ENCODE results near the gene ABCD4. TPM values are rescaled to one million over a fixed set of nuclear protein-coding genes. Genes with fewer than 3 reads are reported as not detected.
A peak's percentile ranks its signal among the peaks of the same experiment; 100 is the strongest.

The ABCD4 gene
- total and polyA plus RNA-seq, 3 experiments from 2014 or later: 25.0 to 40.5 (median 38.2) TPM

GRCh38 chr14:74262076-74262475, 40.7 kb downstream of the ABCD4 start:
- CTCF ChIA-PET: no interaction called here
- no peaks in the 10 kb centered on the region for H3K9me3 ChIP-seq (ENCODE audit: low read length)
- H3K4me3 ChIP-seq (ENCODE audit: low read length): no peak overlapping the region
- DNase-seq: no peak
- H3K9me3 Mint-ChIP-seq: no peaks in the 10 kb centered on the region
- H3K27me3 Mint-ChIP-seq: peaks cover 4 to 8% of the 10 kb centered on the region in 2 donors
- H3K36me3 ChIP-seq (ENCODE audit: insufficient read depth, low read length): no peaks in the 10 kb centered on the region
- peaks cover 8% of the 10 kb centered on the region for H3K27me3 ChIP-seq (ENCODE audit: insufficient read depth, low read length, poor library complexity, severe bottlenecking)
- no peaks in the 10 kb centered on the region for H3K36me3 Mint-ChIP-seq
- peaks cover 2% of the 10 kb centered on the region for H3K4me1 ChIP-seq (ENCODE audit: insufficient read depth, low read length)
- peak overlapping the region in 1 of 7 donors; percentile 12 for H3K4me3 Mint-ChIP-seq
- peak overlapping the region in 1 of 8 donors; percentile 62 for H3K27ac Mint-ChIP-seq
- POLR2A ChIA-PET: no interaction called here
- peaks cover under 1 to 1% (median under 1%) of the 10 kb centered on the region in 3 donors for H3K4me1 Mint-ChIP-seq
- no peak overlapping the region for H3K27ac ChIP-seq (ENCODE audit: low read depth, low read length)

GRCh38 chr14:74261288-74261687, 41.4 kb downstream of the ABCD4 start:
- H3K9me3 ChIP-seq (ENCODE audit: low read length): no peaks in the 10 kb centered on the region
- H3K36me3 ChIP-seq (ENCODE audit: insufficient read depth, low read length): no peaks in the 10 kb centered on the region
- H3K4me1 Mint-ChIP-seq: peaks cover 4 to 7% (median 5%) of the 10 kb centered on the region in 3 donors
- CTCF ChIA-PET: no interaction called here
- H3K4me1 ChIP-seq (ENCODE audit: insufficient read depth, low read length): peaks cover 5% of the 10 kb centered on the region
- peaks cover 8% of the 10 kb centered on the region for H3K27me3 ChIP-seq (ENCODE audit: insufficient read depth, low read length, poor library complexity, severe bottlenecking)
- H3K9me3 Mint-ChIP-seq: no peaks in the 10 kb centered on the region
- H3K4me3 Mint-ChIP-seq: peak overlapping the region in 1 of 7 donors; percentile 35
- H3K4me3 ChIP-seq (ENCODE audit: low read length): no peak overlapping the region
- H3K27ac ChIP-seq (ENCODE audit: low read depth, low read length): no peak overlapping the region
- H3K36me3 Mint-ChIP-seq: no peaks in the 10 kb centered on the region
- DNase-seq: no peak
- POLR2A ChIA-PET: no interaction called here
- H3K27me3 Mint-ChIP-seq: peaks cover 4 to 8% of the 10 kb centered on the region in 2 donors
- no peak overlapping the region for H3K27ac Mint-ChIP-seq

- peaks cover 8% of the 10 kb centered on the region for H3K27me3 ChIP-seq (ENCODE audit: insufficient read depth, low read length, poor library complexity, severe bottlenecking)
- Mint-ChIP-seq H3K9me3 (no peaks in the 10 kb centered on the region), H3K4me3 (peak overlapping the region in 1 of 7 donors; percentile 42), H3K27me3 (peaks cover 4 to 5% of the 10 kb centered on the region in 2 donors), H3K4me1 (peaks cover 4 to 7% (median 5%) of the 10 kb centered on the region in 3 donors), H3K27ac (no peak overlapping the region), H3K36me3 (no peaks in the 10 kb centered on the region)
- ChIA-PET POLR2A (no interaction called here), CTCF (no interaction called here)
- H3K9me3 ChIP-seq (ENCODE audit: low read length): no peaks in the 10 kb centered on the region
- no peak overlapping the region for H3K4me3 ChIP-seq (ENCODE audit: low read length)
- no peak for DNase-seq
- peaks cover 5% of the 10 kb centered on the region for H3K4me1 ChIP-seq (ENCODE audit: insufficient read depth, low read length)
- H3K36me3 ChIP-seq (ENCODE audit: insufficient read depth, low read length): no peaks in the 10 kb centered on the region
- no peak overlapping the region for H3K27ac ChIP-seq (ENCODE audit: low read depth, low read length)
These were observed 42.1 kb downstream of the ABCD4 start for GRCh38 chr14:74260525-74261233.

GRCh38 chr14:74259513-74259912, 43.2 kb downstream of the ABCD4 start:
- H3K9me3 Mint-ChIP-seq: no peaks in the 10 kb centered on the region
- CTCF ChIA-PET: no interaction called here
- Histone ChIP-seq H3K9me3 (ENCODE audit: low read length) (no peaks in the 10 kb centered on the region), H3K4me1 (ENCODE audit: insufficient read depth, low read length) (peaks cover 5% of the 10 kb centered on the region), H3K4me3 (ENCODE audit: low read length) (no peak overlapping the region), H3K27ac (ENCODE audit: low read depth, low read length) (no peak overlapping the region), H3K36me3 (ENCODE audit: insufficient read depth, low read length) (no peaks in the 10 kb centered on the region), H3K27me3 (ENCODE audit: insufficient read depth, low read length, poor library complexity, severe bottlenecking) (peaks cover 8% of the 10 kb centered on the region)
- H3K4me3 Mint-ChIP-seq: peak overlapping the region in 5 of 7 donors; percentile 41 to 75 (median 67)
- H3K27me3 Mint-ChIP-seq: peaks cover 0 to 3% of the 10 kb centered on the region in 2 donors
- no peaks in the 10 kb centered on the region for H3K36me3 Mint-ChIP-seq
- H3K27ac Mint-ChIP-seq: peak overlapping the region in 1 of 8 donors; percentile 66
- POLR2A ChIA-PET: no interaction called here
- no peak for DNase-seq
- peaks cover 4 to 7% (median 5%) of the 10 kb centered on the region in 3 donors for H3K4me1 Mint-ChIP-seq

DNA sequence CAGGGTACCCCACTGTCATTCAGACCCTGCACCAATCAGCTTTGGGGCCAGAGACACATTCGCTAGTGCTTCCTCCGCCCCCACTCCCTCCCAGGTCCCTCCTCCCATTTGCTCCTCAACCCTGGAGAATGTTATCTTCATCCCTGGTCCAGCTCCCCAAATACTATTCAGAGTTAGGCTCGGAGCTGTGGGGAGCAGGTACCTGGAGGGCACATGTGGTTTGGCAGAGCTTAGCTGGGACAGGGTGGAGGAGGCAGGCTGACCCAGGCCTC, 44.0 kb downstream of the ABCD4 start:
- ChIA-PET CTCF (interaction anchor here (0.6 to 2.9 kb wide), 3 partner anchors 10 to 36 kb away, joined by 3 to 23 read pairs (median 6); no protein-coding TSS in a partner anchor), POLR2A (no interaction called here)
- peaks cover 8% of the 10 kb centered on the region for H3K27me3 ChIP-seq (ENCODE audit: insufficient read depth, low read length, poor library complexity, severe bottlenecking)
- H3K9me3 ChIP-seq (ENCODE audit: low read length): no peaks in the 10 kb centered on the region
- DNase-seq: no peak
- no peaks in the 10 kb centered on the region for H3K9me3 Mint-ChIP-seq
- peaks cover 4 to 7% (median 5%) of the 10 kb centered on the region in 3 donors for H3K4me1 Mint-ChIP-seq
- H3K27ac ChIP-seq (ENCODE audit: low read depth, low read length): no peak overlapping the region
- peak overlapping the region in 5 of 7 donors; percentile 41 to 75 (median 67) for H3K4me3 Mint-ChIP-seq
- no peak overlapping the region for H3K4me3 ChIP-seq (ENCODE audit: low read length)
- H3K27ac Mint-ChIP-seq: no peak overlapping the region
- H3K27me3 Mint-ChIP-seq: peaks cover 0 to 3% of the 10 kb centered on the region in 2 donors
- H3K36me3 ChIP-seq (ENCODE audit: insufficient read depth, low read length): no peaks in the 10 kb centered on the region
- H3K36me3 Mint-ChIP-seq: no peaks in the 10 kb centered on the region
- peaks cover 5% of the 10 kb centered on the region for H3K4me1 ChIP-seq (ENCODE audit: insufficient read depth, low read length)

DNA sequence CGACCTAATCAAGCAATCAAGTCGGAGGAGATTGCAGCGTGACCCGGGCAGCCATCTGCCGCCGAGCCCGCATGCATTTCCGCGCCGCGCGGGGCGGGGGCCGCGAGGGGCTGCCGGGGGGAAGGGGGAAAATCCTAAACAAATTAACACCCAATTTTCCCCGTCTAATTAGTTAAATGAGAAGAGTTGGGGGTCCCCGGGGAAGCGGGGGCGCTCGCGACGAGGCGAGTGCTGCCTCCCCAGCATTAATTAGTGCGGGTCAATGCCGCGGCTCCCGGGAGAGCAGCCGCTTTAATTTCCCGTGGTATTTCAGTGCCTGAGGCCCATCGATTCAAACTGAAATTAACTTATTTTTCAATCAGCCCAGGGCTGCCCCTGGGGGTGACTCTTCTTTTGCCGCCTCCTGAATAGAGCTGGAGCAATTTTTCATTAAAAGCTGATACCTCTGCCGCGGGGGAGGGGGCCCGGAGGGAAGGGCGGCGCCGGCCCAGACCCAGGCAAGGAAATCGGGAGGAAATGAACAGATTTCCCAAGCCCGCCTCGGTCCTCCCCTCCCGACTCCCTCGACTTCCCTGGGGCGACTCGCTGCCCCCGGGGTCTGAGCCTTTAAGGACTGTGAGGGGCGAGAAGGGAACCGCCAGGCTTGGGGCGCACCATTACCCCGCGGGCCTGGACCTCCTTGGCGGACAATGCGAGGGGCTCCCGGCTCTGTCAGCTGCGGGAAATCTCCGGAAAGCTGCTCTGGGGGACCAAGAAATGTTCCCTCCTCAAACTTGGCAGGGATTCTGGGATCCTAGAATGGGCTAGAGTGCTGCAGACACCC, 44.6 kb downstream of the ABCD4 start:
- CTCF ChIA-PET: interaction anchor here (0.6 to 2.9 kb wide), 9 partner anchors 10 to 145 kb away, joined by 3 to 23 read pairs (median 4); no protein-coding TSS in a partner anchor
- H3K27me3 ChIP-seq (ENCODE audit: insufficient read depth, low read length, poor library complexity, severe bottlenecking): peaks cover 8% of the 10 kb centered on the region
- no peaks in the 10 kb centered on the region for H3K9me3 ChIP-seq (ENCODE audit: low read length)
- H3K4me3 ChIP-seq (ENCODE audit: low read length): peak overlapping the region; percentile 59
- Mint-ChIP-seq H3K9me3 (no peaks in the 10 kb centered on the region), H3K27ac (peak overlapping the region in 4 of 8 donors; percentile 15 to 64 (median 64)), H3K27me3 (peaks cover 3 to 4% of the 10 kb centered on the region in 2 donors), H3K4me3 (peak overlapping the region; percentile 70 to 91 (median 83)), H3K4me1 (peaks cover 4 to 7% (median 5%) of the 10 kb centered on the region in 3 donors), H3K36me3 (no peaks in the 10 kb centered on the region)
- H3K4me1 ChIP-seq (ENCODE audit: insufficient read depth, low read length): peaks cover 5% of the 10 kb centered on the region
- no peaks in the 10 kb centered on the region for H3K36me3 ChIP-seq (ENCODE audit: insufficient read depth, low read length)
- no peak overlapping the region for H3K27ac ChIP-seq (ENCODE audit: low read depth, low read length)
- DNase-seq: peak in 1 of 5 donors; percentile 7
- POLR2A ChIA-PET: interaction anchor here (0.6 kb wide), 1 partner anchor 19 kb away, joined by 4 read pairs; the partner anchor contains the start of gene VSX2

GRCh38 chr14:74257078-74257940, 45.4 kb downstream of the ABCD4 start:
- peak overlapping the region in 5 of 8 donors; percentile 15 to 64 (median 63) for H3K27ac Mint-ChIP-seq
- H3K4me1 Mint-ChIP-seq: peaks cover 4 to 7% (median 5%) of the 10 kb centered on the region in 3 donors
- Histone ChIP-seq H3K9me3 (ENCODE audit: low read length) (no peaks in the 10 kb centered on the region), H3K4me1 (ENCODE audit: insufficient read depth, low read length) (peaks cover 5% of the 10 kb centered on the region), H3K27ac (ENCODE audit: low read depth, low read length) (no peak overlapping the region), H3K36me3 (ENCODE audit: insufficient read depth, low read length) (no peaks in the 10 kb centered on the region), H3K27me3 (ENCODE audit: insufficient read depth, low read length, poor library complexity, severe bottlenecking) (peaks cover 8% of the 10 kb centered on the region), H3K4me3 (ENCODE audit: low read length) (peak overlapping the region; percentile 60)
- H3K27me3 Mint-ChIP-seq: peaks cover 3 to 5% of the 10 kb centered on the region in 2 donors
- no peaks in the 10 kb centered on the region for H3K36me3 Mint-ChIP-seq
- no peaks in the 10 kb centered on the region for H3K9me3 Mint-ChIP-seq
- ChIA-PET CTCF (interaction anchor here (0.9 to 2.9 kb wide), 16 partner anchors 9 to 157 kb away, joined by 3 to 23 read pairs (median 4); no protein-coding TSS in a partner anchor), POLR2A (no interaction called here)
- H3K4me3 Mint-ChIP-seq: peak overlapping the region; percentile 81 to 91 (median 85)
- DNase-seq: peak; percentile 34 to 73 (median 53)

Data from CD8-positive, alpha-beta memory T cell (primary cell).